Keratinocyte (primary cell): ENCODE data around the gene NOTCH1. TPM values are rescaled to one million over a fixed set of nuclear protein-coding genes. Genes with fewer than 3 reads are reported as not detected.

ENCODE experiments used
- DNase-seq: peaks from one replicate; pipeline ENCODE4 v3.0.0-alpha.2; 2011; ENCODE audit warnings: low read depth, missing footprints, low spot score
- FAIRE-seq: peaks from 2 replicates; lab custom pipeline; 2011; peaks lifted over from hg19 to GRCh38; lab: Jason Lieb, UNC
- H2AFZ ChIP-seq: 2 replicates; pipeline ENCODE4 v1.6.0; 2012; ENCODE audit warnings: low read length, control low read depth, inconsistent platforms; ENCODE audit not compliant: control insufficient read depth
- H3K27ac ChIP-seq: 2 replicates; pipeline ENCODE4 v1.5.1; 2011; ENCODE audit warnings: low read length; ENCODE audit not compliant: control insufficient read depth, insufficient read depth
- H3K27me3 ChIP-seq: 3 replicates; pipeline ENCODE4 v1.6.0; 2011; ENCODE audit warnings: low read length; ENCODE audit not compliant: control insufficient read depth, insufficient read depth; ENCODE audit errors: extremely low read depth
- H3K36me3 ChIP-seq, 2 experiments: 2 replicates in 1 of 2; 3 replicates in 1 of 2; pipeline ENCODE4 v1.5.1; 2011; ENCODE audit warnings: low read length in 2 of 2, mild to moderate bottlenecking in 1 of 2; ENCODE audit not compliant: control insufficient read depth in 2 of 2, insufficient read depth in 2 of 2; ENCODE audit errors: extremely low read depth in 1 of 2
- H3K4me1 ChIP-seq: 3 replicates; pipeline ENCODE4 v1.5.1; 2011; ENCODE audit warnings: low read length; ENCODE audit not compliant: control insufficient read depth, insufficient read depth; ENCODE audit errors: extremely low read depth
- H3K4me2 ChIP-seq: 3 replicates; pipeline ENCODE4 v1.6.0; 2011; ENCODE audit warnings: low read depth, low read length; ENCODE audit not compliant: control insufficient read depth, insufficient read depth; ENCODE audit errors: extremely low read depth
- H3K4me3 ChIP-seq, 3 experiments: fragments of 200-600 bp in 1 of 3; sonication (generic) in 1 of 3; 2 replicates in 2 of 3; 3 replicates in 1 of 3; pipeline ENCODE4 v1.5.1; 2011 to 2016; ENCODE audit warnings: low read length in 3 of 3, mild to moderate bottlenecking in 3 of 3, control low read depth in 2 of 3, inconsistent platforms in 1 of 3, low read depth in 1 of 3, mixed read lengths in 1 of 3, mixed run types in 1 of 3, moderate library complexity in 1 of 3; ENCODE audit not compliant: control insufficient read depth in 2 of 3, insufficient read depth in 2 of 3; ENCODE audit errors: extremely low read depth in 1 of 3
- H3K79me2 ChIP-seq: 2 replicates; pipeline ENCODE4 v1.6.0; 2012; ENCODE audit warnings: low read length; ENCODE audit not compliant: control insufficient read depth, insufficient read depth
- H3K9ac ChIP-seq: 3 replicates; pipeline ENCODE4 v1.6.0; 2011; ENCODE audit warnings: low read length; ENCODE audit not compliant: control insufficient read depth, insufficient read depth; ENCODE audit errors: extremely low read depth
- H3K9me1 ChIP-seq: 3 replicates; pipeline ENCODE4 v1.6.0; 2011; ENCODE audit warnings: low read length; ENCODE audit not compliant: control insufficient read depth, insufficient read depth; ENCODE audit errors: extremely low read depth
- H3K9me3 ChIP-seq: 2 replicates; pipeline ENCODE4 v1.5.1; 2012; ENCODE audit warnings: low read depth, low read length; ENCODE audit not compliant: control insufficient read depth
- H4K20me1 ChIP-seq: 3 replicates; pipeline ENCODE4 v1.6.0; 2011; ENCODE audit warnings: low read length; ENCODE audit not compliant: control insufficient read depth, insufficient read depth; ENCODE audit errors: extremely low read depth
- CTCF ChIP-seq, 3 experiments: IDR thresholded peaks in 1 of 3; conservative IDR thresholded peaks in 1 of 3; optimal IDR thresholded peaks in 1 of 3; 2 replicates in 2 of 3; 3 replicates in 1 of 3; pipeline versions ENCODE3 to v1.5.1; 2011; ENCODE audit warnings: low read length in 3 of 3, mild to moderate bottlenecking in 3 of 3, moderate library complexity in 2 of 3, control low read depth in 1 of 3, inconsistent platforms in 1 of 3; ENCODE audit not compliant: insufficient read depth in 2 of 3; ENCODE audit errors: extremely low read depth in 1 of 3
- EZH2 ChIP-seq: IDR thresholded peaks from one replicate; pipeline ENCODE4 v1.6.1; 2012; ENCODE audit warnings: inconsistent platforms, mild to moderate bottlenecking, low read length, moderate library complexity
- dilution Hi-C: fragments of 300-500 bp; cut with MboI; formaldehyde crosslinking; loops from one replicate; pipeline ENCODE4 v1.7.0; 2020; ENCODE audit warnings: low sequenced_read_pairs; ENCODE audit not compliant: extremely low pct_ligation_motif_present
- polyA plus RNA-seq, 5 experiments: library from polyadenylated mRNA; depleted of rRNA in 3 of 5; stranded (reverse) in 3 of 5; stranded (forward) in 1 of 5; unstranded in 1 of 5; fragments of >200 nt; gene quantifications; 1 replicate in 1 of 5; 2 replicates in 3 of 5; 3 replicates in 1 of 5; pipeline versions ENCODE4 v1.2.1 to v1.2.3, GENCODE V29; 2011 to 2012; ENCODE audit warnings: missing spikeins in 2 of 5, low read depth in 1 of 5, low replicate concordance in 1 of 5

Gene NOTCH1
- polyA plus RNA-seq, 1 donor (not counting 4 experiments of a cell fraction or from before 2014, with no cell fraction given): 6.1 TPM

- peak overlapping the region; percentile 28 for H3K9ac ChIP-seq
- peaks cover 6% of the 10 kb centered on the region for H3K9me1 ChIP-seq
- no peak overlapping the region for H3K27ac ChIP-seq
- no peak overlapping the region for H3K4me3 ChIP-seq
- peaks cover 95% of the 10 kb centered on the region for H3K79me2 ChIP-seq
- peaks cover 66% of the 10 kb centered on the region for H4K20me1 ChIP-seq
- H3K4me1 ChIP-seq: peaks cover 23% of the 10 kb centered on the region
- no peaks in the 10 kb centered on the region for H3K27me3 ChIP-seq
- FAIRE-seq (no peak), DNase-seq (no peak)
- H3K9me3 ChIP-seq: no peaks in the 10 kb centered on the region
- peaks cover 41 to 44% of the 10 kb centered on the region in 2 experiments for H3K36me3 ChIP-seq
- no peak overlapping the region for H3K4me2 ChIP-seq
- H2AFZ ChIP-seq: no peak overlapping the region
- dilution Hi-C loops: no loop called here
- TF ChIP-seq CTCF (optimal IDR thresholded peaks at IDR 0.05 in 1 of 3, IDR thresholded peaks at IDR 0.05 in 1 of 3, conservative IDR thresholded peaks at IDR 0.05 in 1 of 3; ENCODE audit: extremely low read depth in 1 of 3, insufficient read depth in 2 of 3, low read length in 3 of 3): no peak
- no peak for TF ChIP-seq EZH2
Measured at GRCh38 chr9:136539427-136540421, 6.1 kb downstream of the NOTCH1 start.

GRCh38 chr9:136538599-136539426 lies 7.0 kb downstream of the NOTCH1 start:
- dilution Hi-C loops: no loop called here
- Histone ChIP-seq H3K4me2 (peak overlapping the region; percentile 3), H2AFZ (no peak overlapping the region), H3K79me2 (peaks cover 94% of the 10 kb centered on the region), H3K27ac (no peak overlapping the region), H3K4me1 (peaks cover 24% of the 10 kb centered on the region), H3K27me3 (no peaks in the 10 kb centered on the region), H3K4me3 (no peak overlapping the region), H4K20me1 (peaks cover 65% of the 10 kb centered on the region), H3K9me1 (peaks cover 5% of the 10 kb centered on the region), H3K36me3 (peaks cover 44 to 48% of the 10 kb centered on the region in 2 experiments), H3K9ac (no peak overlapping the region), H3K9me3 (no peaks in the 10 kb centered on the region)
- no peak for TF ChIP-seq EZH2
- no peak for TF ChIP-seq CTCF (optimal IDR thresholded peaks at IDR 0.05 in 1 of 3, IDR thresholded peaks at IDR 0.05 in 1 of 3, conservative IDR thresholded peaks at IDR 0.05 in 1 of 3; ENCODE audit: extremely low read depth in 1 of 3, insufficient read depth in 2 of 3, low read length in 3 of 3)
- FAIRE-seq (no peak), DNase-seq (no peak)
